Activated CD4-positive, alpha-beta T cell treated with anti-CD3 and anti-CD28 coated beads, Interleukin-2, amount 50 U/mL, for 16 hours (primary cell): Measurements from ENCODE around the gene RIC8B.
A peak's percentile ranks its signal among the peaks of the same experiment; 100 is the strongest.

Experiments used
- DNase-seq: peaks from one replicate; pipeline ENCODE4 v3.0.0-alpha.2; 2020

RIC8B gene

GRCh38 chr12:106814714-106815113 lies 40.2 kb downstream of the RIC8B start:
- no peak for DNase-seq

GRCh38 chr12:106815741-106816140 lies 41.3 kb downstream of the RIC8B start:
- no peak for DNase-seq

GRCh38 chr12:106816231-106816630 lies 41.7 kb downstream of the RIC8B start:
- no peak for DNase-seq

- no peak for DNase-seq
Observed at GRCh38 chr12:106819991-106820390, 45.5 kb downstream of the RIC8B start.

- DNase-seq = no peak
Observed at GRCh38 chr12:106831699-106832098, 57.2 kb downstream of the RIC8B start.

- no peak for DNase-seq
Observed at GRCh38 chr12:106837782-106838181, 63.3 kb downstream of the RIC8B start.

- no peak for DNase-seq
Observed at GRCh38 chr12:106839333-106839732, 64.9 kb downstream of the RIC8B start.

- no peak for DNase-seq
Observed at GRCh38 chr12:106840243-106840642, 65.8 kb downstream of the RIC8B start.

- peak; percentile 26 for DNase-seq
Observed at GRCh38 chr12:106841510-106842302, 67.2 kb downstream of the RIC8B start.

GRCh38 chr12:106845902-106846301 lies 71.4 kb downstream of the RIC8B start:
- DNase-seq = no peak

- DNase-seq = no peak
Observed at GRCh38 chr12:106847861-106848260, 73.4 kb downstream of the RIC8B start.

- no peak for DNase-seq
Observed at GRCh38 chr12:106851306-106851705, 76.8 kb downstream of the RIC8B start.

GRCh38 chr12:106854723-106855122 lies 80.2 kb downstream of the RIC8B start:
- DNase-seq = no peak

GRCh38 chr12:106855221-106855758 lies 80.8 kb downstream of the RIC8B start:
- DNase-seq = no peak

- DNase-seq = no peak
Observed at GRCh38 chr12:106861984-106862916, 87.8 kb downstream of the RIC8B start.

- DNase-seq = no peak
Observed at GRCh38 chr12:106863189-106863588, 88.7 kb downstream of the RIC8B start.

GRCh38 chr12:106865683-106866082 lies 91.2 kb downstream of the RIC8B start:
- no peak for DNase-seq

GRCh38 chr12:106866426-106867080 lies 92.1 kb downstream of the RIC8B start:
- no peak for DNase-seq

GRCh38 chr12:106867651-106868050 lies 93.2 kb downstream of the RIC8B start:
- no peak for DNase-seq

- DNase-seq = no peak
Observed at GRCh38 chr12:106868982-106869700, 94.7 kb downstream of the RIC8B start.

- no peak for DNase-seq
Observed at GRCh38 chr12:106870116-106870515, 95.6 kb downstream of the RIC8B start.

- DNase-seq = no peak
Observed at GRCh38 chr12:106871477-106871876, 97.0 kb downstream of the RIC8B start.
